ENCODE measurements around the gene ALG1L2. TPM values are rescaled to one million over a fixed set of nuclear protein-coding genes. Genes with fewer than 3 reads are reported as not detected.
"Not testable (repeated sequence)": the region's sequence is repeated elsewhere in the genome, so short reads cannot be mapped to it uniquely, and the experiment has no call there.

The ALG1L2 gene
- total RNA-seq, 1 donor from 2014 or later, result not detected

GRCh38 chr3:130115400-130115799 is 33.8 kb downstream of the ALG1L2 start:
- DNase-seq (ENCODE audit: low read depth); H3K4me3 ChIP-seq (ENCODE audit: low read depth, low read length); H3K36me3 ChIP-seq (ENCODE audit: control insufficient read depth, insufficient read depth, low read length); H3K27me3 ChIP-seq (ENCODE audit: control insufficient read depth, insufficient read depth, low read length): not testable (repeated sequence)

GRCh38 chr3:130117933-130118332 is 36.3 kb downstream of the ALG1L2 start:
- Histone ChIP-seq H3K36me3 (ENCODE audit: control insufficient read depth, insufficient read depth, low read length) (no peaks in the 10 kb centered on the region), H3K4me3 (ENCODE audit: low read depth, low read length) (no peak overlapping the region), H3K27me3 (ENCODE audit: control insufficient read depth, insufficient read depth, low read length) (no peaks in the 10 kb centered on the region)
- no peak for TF ChIP-seq CTCF (IDR thresholded peaks at IDR 0.05; ENCODE audit: insufficient read depth, low read length, poor library complexity, severe bottlenecking)
- no peak for DNase-seq (ENCODE audit: low read depth)

DNA sequence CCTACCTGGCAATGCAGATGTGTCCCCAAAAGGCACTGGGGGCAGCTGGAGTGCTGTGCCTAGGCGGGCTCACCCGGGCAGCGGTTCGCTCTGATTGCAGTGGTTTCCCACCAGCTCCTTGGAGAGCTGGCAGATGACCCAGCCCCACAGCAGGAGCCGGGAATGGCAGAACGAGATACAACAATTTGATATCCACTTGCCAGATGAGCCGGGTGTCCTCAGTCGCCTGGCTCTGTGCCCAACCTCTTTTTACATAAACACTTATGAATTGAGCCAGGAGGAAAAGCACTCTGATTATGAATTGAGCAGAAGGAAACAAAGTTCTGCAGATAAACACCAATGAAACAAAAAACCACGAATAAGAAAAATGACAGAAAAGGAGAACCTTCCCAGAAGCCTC is 38.2 kb downstream of the ALG1L2 start:
- not testable (repeated sequence) for DNase-seq (ENCODE audit: low read depth); H3K27me3 ChIP-seq (ENCODE audit: control insufficient read depth, insufficient read depth, low read length); H3K36me3 ChIP-seq (ENCODE audit: control insufficient read depth, insufficient read depth, low read length); H3K4me3 ChIP-seq (ENCODE audit: low read depth, low read length)

GRCh38 chr3:130120291-130120690 is 38.7 kb downstream of the ALG1L2 start:
- DNase-seq (ENCODE audit: low read depth), result not testable (repeated sequence)

GRCh38 chr3:130122891-130123775 is 41.5 kb downstream of the ALG1L2 start:
- not testable (repeated sequence) for DNase-seq (ENCODE audit: low read depth); H3K36me3 ChIP-seq (ENCODE audit: control insufficient read depth, insufficient read depth, low read length); H3K4me3 ChIP-seq (ENCODE audit: low read depth, low read length); H3K27me3 ChIP-seq (ENCODE audit: control insufficient read depth, insufficient read depth, low read length)

More at GRCh38 chr3:130120291-130120690, 38.7 kb downstream of the ALG1L2 start:
- H3K4me3 ChIP-seq (ENCODE audit: low read depth, low read length); H3K36me3 ChIP-seq (ENCODE audit: control insufficient read depth, insufficient read depth, low read length); H3K27me3 ChIP-seq (ENCODE audit: control insufficient read depth, insufficient read depth, low read length): not testable (repeated sequence)

GRCh38 chr3:130125406-130125805 is 43.8 kb downstream of the ALG1L2 start:
- H3K27me3 ChIP-seq (ENCODE audit: control insufficient read depth, insufficient read depth, low read length); H3K36me3 ChIP-seq (ENCODE audit: control insufficient read depth, insufficient read depth, low read length); DNase-seq (ENCODE audit: low read depth); H3K4me3 ChIP-seq (ENCODE audit: low read depth, low read length): not testable (repeated sequence)

DNA sequence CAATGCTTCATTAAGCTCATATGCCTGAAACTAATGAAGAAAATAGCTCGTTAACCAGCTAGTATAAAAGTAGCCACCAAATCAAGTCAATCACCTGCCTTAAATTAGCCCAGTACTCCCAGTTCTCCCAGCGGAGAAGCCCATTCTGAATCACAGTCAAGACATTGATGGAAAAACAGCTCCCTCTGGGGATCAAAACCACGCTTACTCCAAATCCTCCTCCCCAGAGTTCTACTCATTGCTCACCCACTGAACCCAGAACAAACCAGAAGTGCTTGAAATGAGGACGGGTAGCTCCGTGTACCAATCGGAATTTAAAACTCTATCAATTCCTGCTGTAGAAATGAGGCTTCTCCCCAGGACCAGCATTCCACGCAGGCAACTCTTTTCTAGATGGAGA is 54.7 kb downstream of the ALG1L2 start:
- H3K27me3 ChIP-seq (ENCODE audit: control insufficient read depth, insufficient read depth, low read length); DNase-seq (ENCODE audit: low read depth); H3K36me3 ChIP-seq (ENCODE audit: control insufficient read depth, insufficient read depth, low read length); H3K4me3 ChIP-seq (ENCODE audit: low read depth, low read length): not testable (repeated sequence)

DNA sequence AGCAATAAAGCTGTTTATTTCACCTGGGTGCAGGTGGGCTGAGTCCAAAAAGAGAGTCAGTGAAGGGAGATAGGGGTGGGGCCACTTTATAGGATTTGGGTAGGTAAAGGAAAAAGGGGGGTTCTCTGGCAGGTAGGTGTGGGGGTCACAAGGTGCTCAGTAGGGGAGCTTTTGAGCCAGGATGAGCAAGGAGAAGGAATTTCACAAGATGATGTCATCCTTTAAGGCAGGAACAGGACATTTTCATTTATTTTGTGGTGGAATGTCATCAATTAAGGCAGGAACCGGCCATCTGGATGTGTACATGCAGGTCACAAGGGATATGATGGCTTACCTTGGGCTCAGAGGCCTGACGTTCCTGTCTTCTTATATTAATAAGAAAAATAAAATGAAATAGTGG is 56.1 kb downstream of the ALG1L2 start:
- not testable (repeated sequence) for DNase-seq (ENCODE audit: low read depth); H3K27me3 ChIP-seq (ENCODE audit: control insufficient read depth, insufficient read depth, low read length); H3K4me3 ChIP-seq (ENCODE audit: low read depth, low read length); H3K36me3 ChIP-seq (ENCODE audit: control insufficient read depth, insufficient read depth, low read length)

DNA sequence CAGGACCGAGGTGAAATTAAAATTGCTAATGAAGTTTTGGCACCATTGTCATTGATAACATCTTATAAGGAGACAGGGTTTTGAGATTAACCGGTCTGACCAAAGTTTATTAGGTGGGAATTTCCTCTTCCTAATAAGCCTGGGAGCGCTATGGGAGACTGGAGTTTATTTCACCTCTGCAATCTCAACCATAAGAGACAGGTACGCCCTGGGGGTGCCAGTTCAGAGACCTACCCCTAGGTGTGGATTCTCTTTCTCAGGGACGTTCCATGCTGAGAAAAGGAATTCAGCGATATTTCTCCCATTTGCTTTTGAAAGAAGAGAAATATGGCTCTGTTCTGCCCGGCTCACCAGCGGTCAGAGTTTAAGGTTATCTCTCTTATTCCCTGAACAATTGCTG is 57.4 kb downstream of the ALG1L2 start:
- not testable (repeated sequence) for H3K4me3 ChIP-seq (ENCODE audit: low read depth, low read length); H3K27me3 ChIP-seq (ENCODE audit: control insufficient read depth, insufficient read depth, low read length); H3K36me3 ChIP-seq (ENCODE audit: control insufficient read depth, insufficient read depth, low read length); DNase-seq (ENCODE audit: low read depth)

- not testable (repeated sequence) for H3K27me3 ChIP-seq (ENCODE audit: control insufficient read depth, insufficient read depth, low read length); H3K4me3 ChIP-seq (ENCODE audit: low read depth, low read length); H3K36me3 ChIP-seq (ENCODE audit: control insufficient read depth, insufficient read depth, low read length); DNase-seq (ENCODE audit: low read depth)
These were observed 59.1 kb downstream of the ALG1L2 start for GRCh38 chr3:130140756-130141155.

Measured in kidney epithelial cell (primary cell).